Left lung (tissue), 10 donors: Measurements from ENCODE around the gene UBASH3B. TPM values are rescaled to one million over a fixed set of nuclear protein-coding genes. Genes with fewer than 3 reads are reported as not detected.

ENCODE experiments used
- ATAC-seq: fragments of 200-7000 bp; cut with Tn5 transposase; one replicate; pipeline ENCODE4 v1.9.1; 2020; ENCODE audit warnings: moderate library complexity
- DNase-seq, 4 donors: peaks; one replicate each; pipeline ENCODE4 v3.0.0-alpha.2; 2013 to 2020
- H3K27ac ChIP-seq, 2 donors: fragments of 200-600 bp; sonication (generic) in 1 of 2; one replicate each; pipeline versions ENCODE4 v1.5.0 to v1.8.0; 2020 to 2021
- H3K27me3 ChIP-seq, 2 donors: fragments of 200-600 bp; sonication (generic) in 1 of 2; one replicate each; pipeline versions ENCODE4 v1.5.0 to v1.8.0; 2020 to 2021
- H3K36me3 ChIP-seq, 2 donors: fragments of 200-600 bp; sonication (generic) in 1 of 2; one replicate each; pipeline versions ENCODE4 v1.5.0 to v1.8.0; 2020 to 2021
- H3K4me1 ChIP-seq, 2 donors: fragments of 200-600 bp; one replicate each; pipeline ENCODE4 v1.8.0; 2021
- H3K4me3 ChIP-seq, 2 donors: fragments of 200-600 bp; sonication (generic) in 1 of 2; one replicate each; pipeline versions ENCODE4 v1.5.0 to v1.8.0; 2020 to 2021; ENCODE audit warnings: mild to moderate bottlenecking in 1 of 2
- H3K9me3 ChIP-seq, 2 donors: fragments of 200-600 bp; sonication (generic) in 1 of 2; one replicate each; pipeline versions ENCODE4 v1.5.0 to v1.8.0; 2020 to 2021
- CTCF ChIP-seq, 2 donors: fragments of 200-600 bp; sonication (generic) in 1 of 2; IDR thresholded peaks; one replicate each; pipeline versions ENCODE4 v1.5.0 to v1.8.0; 2021; ENCODE audit warnings: antibody characterized with exemption in 2 of 2
- intact Hi-C, 2 donors: fragments of 100-400 bp; cut with DNase I; formaldehyde crosslinking; loops; one replicate each; pipeline versions ENCODE4 v1.11.2 to v1.14.2; 2022
- polyA plus RNA-seq, 6 donors: library from polyadenylated mRNA; unstranded; fragments of 120-200 nt; gene quantifications; one replicate each; pipeline ENCODE4 v1.2.1, GENCODE V29; 2013; ENCODE audit not compliant: insufficient read length in 6 of 6
- total RNA-seq, 2 donors: library from RNA; stranded (reverse); fragmentation: NEBNext Ultra II Directional; extraction: Animal tissue kit (Norgen Biotek cat#: 25700); gene quantifications; one replicate each; pipeline ENCODE4 v1.2.1, GENCODE V29; 2021
- donor health status: DM: no; HTN: yes; CAD: no.
- donor health status: DM: no; HTN: no; CAD: no.

The UBASH3B gene
- total and polyA plus RNA-seq, 8 donors, result 4.0 to 38.6 (median 5.7) TPM

- Histone ChIP-seq H3K27me3 (no peaks in the 10 kb centered on the region), H3K27ac (no peak overlapping the region), H3K4me1 (peaks cover 0 to 10% of the 10 kb centered on the region in 2 donors), H3K9me3 (no peaks in the 10 kb centered on the region), H3K36me3 (no peaks in the 10 kb centered on the region), H3K4me3 (no peak overlapping the region)
- DNase-seq, result no peak
- ATAC-seq, result no peak
- no peak for TF ChIP-seq CTCF (IDR thresholded peaks at IDR 0.05)
- intact Hi-C loops, result no loop called here
These were observed 51.0 kb downstream of the UBASH3B start for GRCh38 chr11:122706291-122707088.

- Histone ChIP-seq H3K4me1 (peaks cover 0 to 16% of the 10 kb centered on the region in 2 donors), H3K4me3 (no peak overlapping the region), H3K27me3 (no peaks in the 10 kb centered on the region), H3K27ac (no peak overlapping the region), H3K9me3 (no peaks in the 10 kb centered on the region), H3K36me3 (no peaks in the 10 kb centered on the region)
- no peak for TF ChIP-seq CTCF (IDR thresholded peaks at IDR 0.05)
- intact Hi-C loops, result no loop called here
- no peak for ATAC-seq
- DNase-seq, result no peak
These were observed 51.6 kb downstream of the UBASH3B start for GRCh38 chr11:122707111-122707510.

- intact Hi-C loops, result no loop called here
- H3K36me3 ChIP-seq, result no peaks in the 10 kb centered on the region
- H3K27me3 ChIP-seq, result no peaks in the 10 kb centered on the region
- ATAC-seq, result no peak
- H3K27ac ChIP-seq, result no peak overlapping the region
- H3K4me1 ChIP-seq, result peaks cover 0 to 19% of the 10 kb centered on the region in 2 donors
- H3K4me3 ChIP-seq, result no peak overlapping the region
- DNase-seq, result no peak
- TF ChIP-seq CTCF (IDR thresholded peaks at IDR 0.05), result no peak
- H3K9me3 ChIP-seq, result no peaks in the 10 kb centered on the region
These were observed 52.4 kb downstream of the UBASH3B start for GRCh38 chr11:122707901-122708300.

- no peaks in the 10 kb centered on the region for H3K36me3 ChIP-seq
- peaks cover 0 to 26% of the 10 kb centered on the region in 2 donors for H3K4me1 ChIP-seq
- peak overlapping the region in 1 of 2 donors; percentile 41 for H3K27ac ChIP-seq
- DNase-seq, result no peak
- peak; percentile 23 for ATAC-seq
- TF ChIP-seq CTCF (IDR thresholded peaks at IDR 0.05), result no peak
- intact Hi-C loops, result no loop called here
- no peaks in the 10 kb centered on the region for H3K9me3 ChIP-seq
- H3K27me3 ChIP-seq, result no peaks in the 10 kb centered on the region
- no peak overlapping the region for H3K4me3 ChIP-seq
These were observed 53.7 kb downstream of the UBASH3B start for GRCh38 chr11:122709039-122709760.

- H3K27ac ChIP-seq, result no peak overlapping the region
- H3K27me3 ChIP-seq, result no peaks in the 10 kb centered on the region
- H3K36me3 ChIP-seq, result no peaks in the 10 kb centered on the region
- no peak for DNase-seq
- ATAC-seq, result no peak
- intact Hi-C loops, result no loop called here
- no peak overlapping the region for H3K4me3 ChIP-seq
- H3K9me3 ChIP-seq, result no peaks in the 10 kb centered on the region
- H3K4me1 ChIP-seq, result peaks cover 0 to 48% of the 10 kb centered on the region in 2 donors
- no peak for TF ChIP-seq CTCF (IDR thresholded peaks at IDR 0.05)
These were observed 55.8 kb downstream of the UBASH3B start for GRCh38 chr11:122711362-122711761.
